ENCODE measurements around the gene TNFRSF1A.
"Not testable (repeated sequence)": the region's sequence is repeated elsewhere in the genome, so short reads cannot be mapped to it uniquely, and the experiment has no call there.

DNA sequence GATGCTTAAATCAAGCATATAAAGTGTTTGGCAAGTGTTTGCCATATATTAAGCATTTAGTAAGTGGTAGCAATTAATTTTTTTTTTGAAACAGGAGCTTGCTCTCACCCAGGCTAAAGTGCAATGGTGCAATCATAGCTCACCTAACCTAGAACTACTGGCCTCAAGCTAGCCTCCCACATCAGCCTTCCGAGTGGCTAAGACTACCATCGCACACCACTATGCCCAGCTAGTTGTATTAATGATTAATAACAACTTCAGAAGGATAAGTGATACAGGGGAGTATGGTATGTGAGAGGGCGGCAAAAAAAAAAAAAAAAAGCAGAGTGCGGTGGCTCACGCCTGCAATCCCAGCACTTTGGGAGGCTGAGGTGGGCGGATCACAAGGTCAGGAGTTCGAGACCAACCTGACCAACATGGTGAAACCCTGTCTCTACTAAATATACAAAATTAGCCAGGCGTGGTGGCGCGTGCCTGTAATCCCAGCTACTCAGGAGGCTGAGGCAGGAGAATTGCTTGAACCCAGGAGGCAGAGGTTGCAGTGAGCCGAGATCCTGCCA, 2.3 kb upstream of the TNFRSF1A start:
- TF ChIP-seq, protein P1, sequence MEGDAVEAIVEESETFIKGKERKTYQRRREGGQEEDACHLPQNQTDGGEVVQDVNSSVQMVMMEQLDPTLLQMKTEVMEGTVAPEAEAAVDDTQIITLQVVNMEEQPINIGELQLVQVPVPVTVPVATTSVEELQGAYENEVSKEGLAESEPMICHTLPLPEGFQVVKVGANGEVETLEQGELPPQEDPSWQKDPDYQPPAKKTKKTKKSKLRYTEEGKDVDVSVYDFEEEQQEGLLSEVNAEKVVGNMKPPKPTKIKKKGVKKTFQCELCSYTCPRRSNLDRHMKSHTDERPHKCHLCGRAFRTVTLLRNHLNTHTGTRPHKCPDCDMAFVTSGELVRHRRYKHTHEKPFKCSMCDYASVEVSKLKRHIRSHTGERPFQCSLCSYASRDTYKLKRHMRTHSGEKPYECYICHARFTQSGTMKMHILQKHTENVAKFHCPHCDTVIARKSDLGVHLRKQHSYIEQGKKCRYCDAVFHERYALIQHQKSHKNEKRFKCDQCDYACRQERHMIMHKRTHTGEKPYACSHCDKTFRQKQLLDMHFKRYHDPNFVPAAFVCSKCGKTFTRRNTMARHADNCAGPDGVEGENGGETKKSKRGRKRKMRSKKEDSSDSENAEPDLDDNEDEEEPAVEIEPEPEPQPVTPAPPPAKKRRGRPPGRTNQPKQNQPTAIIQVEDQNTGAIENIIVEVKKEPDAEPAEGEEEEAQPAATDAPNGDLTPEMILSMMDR (IDR thresholded peaks at IDR 0.05; ENCODE audit: low read depth, low read length, poor library complexity, severe bottlenecking), result not testable (repeated sequence)
- TF ChIP-seq EZH2phosphoT487 (IDR thresholded peaks at IDR 0.05; ENCODE audit: borderline replicate concordance, low read length), result not testable (repeated sequence)

Measured in DOHH2 (cell line).